ENCODE results near the gene TRIM44.

Gene TRIM44

GRCh38 chr11:35810045-35810645 is 147.6 kb downstream of the TRIM44 start:
- no peak for DNase-seq (ENCODE audit: low read depth)
- H3K4me3 ChIP-seq (ENCODE audit: low read depth, low read length): no peak overlapping the region

GRCh38 chr11:35811783-35812182 is 149.2 kb downstream of the TRIM44 start:
- DNase-seq (ENCODE audit: low read depth): no peak

More at GRCh38 chr11:35810045-35810645, 147.6 kb downstream of the TRIM44 start:
- no peak for TF ChIP-seq CTCF (IDR thresholded peaks at IDR 0.05; ENCODE audit: low read depth, low read length, missing control alignments)

GRCh38 chr11:35812828-35813227 is 150.3 kb downstream of the TRIM44 start:
- TF ChIP-seq CTCF (IDR thresholded peaks at IDR 0.05; ENCODE audit: low read depth, low read length, missing control alignments): no peak
- DNase-seq (ENCODE audit: low read depth): no peak
- H3K4me3 ChIP-seq (ENCODE audit: low read depth, low read length): no peak overlapping the region

More at GRCh38 chr11:35811783-35812182, 149.2 kb downstream of the TRIM44 start:
- no peak for TF ChIP-seq CTCF (IDR thresholded peaks at IDR 0.05; ENCODE audit: low read depth, low read length, missing control alignments)
- H3K4me3 ChIP-seq (ENCODE audit: low read depth, low read length): no peak overlapping the region

- no peak for TF ChIP-seq CTCF (IDR thresholded peaks at IDR 0.05; ENCODE audit: low read depth, low read length, missing control alignments)
- DNase-seq (ENCODE audit: low read depth): no peak
- H3K4me3 ChIP-seq (ENCODE audit: low read depth, low read length): no peak overlapping the region
Observed at GRCh38 chr11:35814081-35814695, 151.6 kb downstream of the TRIM44 start.

GRCh38 chr11:35814720-35815305 is 152.2 kb downstream of the TRIM44 start:
- DNase-seq (ENCODE audit: low read depth): no peak
- no peak for TF ChIP-seq CTCF (IDR thresholded peaks at IDR 0.05; ENCODE audit: low read depth, low read length, missing control alignments)
- no peak overlapping the region for H3K4me3 ChIP-seq (ENCODE audit: low read depth, low read length)

GRCh38 chr11:35815556-35816315 is 153.2 kb downstream of the TRIM44 start:
- H3K4me3 ChIP-seq (ENCODE audit: low read depth, low read length): no peak overlapping the region
- DNase-seq (ENCODE audit: low read depth): no peak
- TF ChIP-seq CTCF (IDR thresholded peaks at IDR 0.05; ENCODE audit: low read depth, low read length, missing control alignments): no peak

Data from GM12864 (cell line).